HG02588 (cell line): ENCODE data around the gene FASTKD2.

Source experiments
- ATAC-seq: cut with Tn5 transposase; IDR thresholded peaks from one replicate; pipeline ENCODE4 v1.9.1; 2021; ENCODE audit warnings: mild to moderate bottlenecking, moderate library complexity; ENCODE audit not compliant: unreplicated experiment

The FASTKD2 gene

GRCh38 chr2:206836722-206837121 lies 71.3 kb downstream of the FASTKD2 start:
- no peak for ATAC-seq

GRCh38 chr2:206837775-206838174 lies 72.4 kb downstream of the FASTKD2 start:
- no peak for ATAC-seq

- no peak for ATAC-seq
Measured at GRCh38 chr2:206838690-206839089, 73.3 kb downstream of the FASTKD2 start.

GRCh38 chr2:206840999-206841398 lies 75.6 kb downstream of the FASTKD2 start:
- ATAC-seq = no peak
